ENCODE measurements around the gene TMEM244.

GRCh38 chr6:129845696-129846095 is 15.4 kb downstream of the TMEM244 start:
- TF ChIP-seq CTCF (IDR thresholded peaks at IDR 0.05; ENCODE audit: extremely low read depth in 1 of 2, insufficient read depth in 1 of 2, low read depth in 1 of 2, low read length in 2 of 2): no peak
- no peak for TF ChIP-seq GATA2 (IDR thresholded peaks at IDR 0.05; ENCODE audit: insufficient read depth, insufficient read length, low read depth, low read length)
- no peak for TF ChIP-seq POLR2AphosphoS5 (IDR thresholded peaks at IDR 0.05; ENCODE audit: insufficient read depth, low read depth, low read length)
- no peak for TF ChIP-seq POLR2A (IDR thresholded peaks at IDR 0.05; ENCODE audit: low read depth, low read length)
- TF ChIP-seq EZH2 (IDR thresholded peaks at IDR 0.05; ENCODE audit: borderline replicate concordance, low read depth, low read length, severe bottlenecking): no peak
- no peak for TF ChIP-seq MYC (IDR thresholded peaks at IDR 0.05; ENCODE audit: low read depth, low read length)
- TF ChIP-seq, protein P1, sequence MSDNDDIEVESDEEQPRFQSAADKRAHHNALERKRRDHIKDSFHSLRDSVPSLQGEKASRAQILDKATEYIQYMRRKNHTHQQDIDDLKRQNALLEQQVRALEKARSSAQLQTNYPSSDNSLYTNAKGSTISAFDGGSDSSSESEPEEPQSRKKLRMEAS (IDR thresholded peaks at IDR 0.05; ENCODE audit: insufficient read depth, insufficient read length): no peak
- no peak for TF ChIP-seq JUN (IDR thresholded peaks at IDR 0.05; ENCODE audit: borderline replicate concordance, insufficient read depth, insufficient read length, low read depth)
- no peak for TF ChIP-seq FOS (IDR thresholded peaks at IDR 0.05; ENCODE audit: borderline replicate concordance, insufficient read depth, low read length)

All from endothelial cell of umbilical vein (primary cell).